ENCODE measurements around the gene SSBP1.

GRCh38 chr7:141722529-141722928, 15.6 kb upstream of the SSBP1 start:
- no peak for TF ChIP-seq CTCF (IDR thresholded peaks at IDR 0.05; ENCODE audit: low read length)
- no peak for TF ChIP-seq EZH2 (IDR thresholded peaks at IDR 0.05; ENCODE audit: borderline replicate concordance, low read length)

Data from OCI-LY1 (cell line).